RWPE1 (cell line): ENCODE measurements around the gene HNRNPUL1.
A peak's percentile ranks its signal among the peaks of the same experiment; 100 is the strongest.

Experiments
- CTCF ChIA-PET: fragments of 350-600 bp; sonication (Branson Sonifier 250); formaldehyde crosslinking; extraction: SDS; loops from one replicate; lab custom pipeline; 2021; lab: Yijun Ruan, JAX
- POLR2A ChIA-PET: fragments of 400-600 bp; formaldehyde crosslinking; extraction: SDS; loops from one replicate; lab custom pipeline; 2020; ENCODE audit warnings: antibody characterized with exemption; ENCODE audit not compliant: low non-redundant PET; lab: Yijun Ruan, JAX
- DNase-seq: peaks from one replicate; pipeline ENCODE4 v3.0.0; 2012; ENCODE audit warnings: low spot score
- H3K27ac ChIP-seq: fragments of 450-650 bp; 2 replicates; pipeline ENCODE4 v1.5.1; 2017
- CTCF ChIP-seq: fragments of 450-650 bp; conservative IDR thresholded peaks from 2 replicates; pipeline ENCODE4 v1.5.1; 2017; ENCODE audit warnings: low read depth, mild to moderate bottlenecking

The HNRNPUL1 gene

GRCh38 chr19:41330946-41331678 is 66.9 kb downstream of the HNRNPUL1 start:
- no peak for DNase-seq

GRCh38 chr19:41332000-41332399 is 67.8 kb downstream of the HNRNPUL1 start:
- peak overlapping the region; percentile 97; the same call in 1 of the 2 replicates for H3K27ac ChIP-seq
- DNase-seq = no peak
- ChIA-PET POLR2A (no interaction called here), CTCF (interaction anchor here (0.6 kb wide), 1 partner anchor 9 kb away, joined by 3 read pairs; no protein-coding TSS in a partner anchor)
- no peak for TF ChIP-seq CTCF

More at GRCh38 chr19:41330946-41331678, 66.9 kb downstream of the HNRNPUL1 start:
- POLR2A ChIA-PET = interaction anchor here (0.6 kb wide), 1 partner anchor 20 kb away, joined by 3 read pairs; no protein-coding TSS in a partner anchor
- H3K27ac ChIP-seq = peak overlapping the region; percentile 97
- no peak for TF ChIP-seq CTCF
- CTCF ChIA-PET = interaction anchor here (0.6 kb wide), 1 partner anchor 210 kb away, joined by 3 read pairs; no protein-coding TSS in a partner anchor

- TF ChIP-seq CTCF = no peak
- DNase-seq = no peak
- 0 out of 2 replicates have a peak overlapping the region, but pooled peaks have one; percentile 20 for H3K27ac ChIP-seq
- CTCF ChIA-PET = interaction anchor here (0.6 kb wide), 1 partner anchor 9 kb away, joined by 3 read pairs; no protein-coding TSS in a partner anchor
- POLR2A ChIA-PET = no interaction called here
Measured at GRCh38 chr19:41332468-41332867, 68.3 kb downstream of the HNRNPUL1 start.

GRCh38 chr19:41334793-41335192 is 70.6 kb downstream of the HNRNPUL1 start:
- peak overlapping the region; percentile 54 for H3K27ac ChIP-seq
- no peak for TF ChIP-seq CTCF
- DNase-seq = no peak
- ChIA-PET CTCF (no interaction called here), POLR2A (no interaction called here)

- ChIA-PET CTCF (no interaction called here), POLR2A (no interaction called here)
- TF ChIP-seq CTCF = no peak
- no peak for DNase-seq
- H3K27ac ChIP-seq = peak overlapping the region; percentile 54
Measured at GRCh38 chr19:41335467-41335866, 71.3 kb downstream of the HNRNPUL1 start.

- DNase-seq = peak; percentile 77
- no peak for TF ChIP-seq CTCF
- ChIA-PET CTCF (no interaction called here), POLR2A (no interaction called here)
- peak overlapping the region; percentile 49 for H3K27ac ChIP-seq
Measured at GRCh38 chr19:41339936-41340335, 75.8 kb downstream of the HNRNPUL1 start.
